ENCODE data around the gene XYLT1.

DNA sequence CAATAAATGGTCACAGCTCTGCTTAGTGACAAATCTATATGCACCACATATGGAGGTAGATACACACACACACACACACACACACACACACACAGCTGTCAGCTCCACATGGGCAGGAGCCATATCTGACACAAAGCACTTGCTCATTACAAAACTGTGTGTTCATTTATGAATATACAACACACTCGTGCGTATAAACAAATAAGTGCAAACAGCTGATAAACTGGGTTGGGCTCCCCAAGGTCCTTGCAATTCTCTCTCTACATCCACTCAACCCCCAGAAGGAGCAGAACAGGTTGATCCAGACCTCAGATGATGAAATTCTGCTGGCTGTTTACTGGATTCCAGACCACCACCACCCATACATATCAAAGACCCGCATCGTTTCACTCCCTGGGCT, 140.7 kb downstream of the XYLT1 start:
- TF ChIP-seq EZH2 (IDR thresholded peaks at IDR 0.05) (no peak), POLR2AphosphoS5 (IDR thresholded peaks at IDR 0.05; ENCODE audit: borderline replicate concordance, low read depth, low read length) (no peak), FOXP2 (optimal IDR thresholded peaks at IDR 0.05; ENCODE audit: control extremely low read depth, extremely low read length, insufficient read depth) (no peak)

Data from SK-N-MC (cell line).